Glutamatergic neuron (in vitro differentiated cells): Measurements from ENCODE around the gene NDN. TPM values are rescaled to one million over a fixed set of nuclear protein-coding genes. Genes with fewer than 3 reads are reported as not detected.

Experiments used
- DNase-seq: peaks from one replicate; pipeline ENCODE4 v3.0.0; 2022
- H3K27ac Mint-ChIP-seq: one replicate; pipeline ENCODE4 v1.8.0; 2020; ENCODE audit warnings: mild to moderate bottlenecking, mixed read lengths, inconsistent platforms; ENCODE audit not compliant: unreplicated experiment
- H3K27me3 Mint-ChIP-seq: one replicate; pipeline ENCODE4 v1.8.0; 2020; ENCODE audit warnings: mild to moderate bottlenecking, moderate library complexity, mixed read lengths, inconsistent platforms; ENCODE audit not compliant: unreplicated experiment
- H3K36me3 Mint-ChIP-seq: one replicate; pipeline ENCODE4 v1.8.0; 2020; ENCODE audit warnings: mild to moderate bottlenecking, mixed read lengths, inconsistent platforms; ENCODE audit not compliant: unreplicated experiment
- H3K4me1 Mint-ChIP-seq: one replicate; pipeline ENCODE4 v1.8.0; 2020; ENCODE audit warnings: mild to moderate bottlenecking, low read depth, mixed read lengths, inconsistent platforms; ENCODE audit not compliant: unreplicated experiment
- H3K4me3 Mint-ChIP-seq: one replicate; pipeline ENCODE4 v1.8.0; 2020; ENCODE audit warnings: mild to moderate bottlenecking, mixed read lengths, inconsistent platforms; ENCODE audit not compliant: unreplicated experiment
- H3K9me3 Mint-ChIP-seq: one replicate; pipeline ENCODE4 v1.8.0; 2020; ENCODE audit warnings: mild to moderate bottlenecking, moderate library complexity, mixed read lengths, inconsistent platforms; ENCODE audit not compliant: unreplicated experiment
- total RNA-seq: library from RNA; stranded (reverse); fragmentation: NEBNext Ultra II Directional; extraction: Animal tissue kit (Norgen Biotek cat#: 25700); gene quantifications from one replicate; pipeline ENCODE4 v1.2.1, GENCODE V29; 2021; ENCODE audit not compliant: unreplicated experiment
- TF ChIP-seq, protein P1 (sequence below): fragments of 200-600 bp; sonication (generic); IDR thresholded peaks from one replicate; pipeline ENCODE4 v1.5.0; 2021; ENCODE audit not compliant: partially characterized antibody, unreplicated experiment

NDN gene
- total RNA-seq, 1 donor from 2014 or later = 115 TPM

DNA sequence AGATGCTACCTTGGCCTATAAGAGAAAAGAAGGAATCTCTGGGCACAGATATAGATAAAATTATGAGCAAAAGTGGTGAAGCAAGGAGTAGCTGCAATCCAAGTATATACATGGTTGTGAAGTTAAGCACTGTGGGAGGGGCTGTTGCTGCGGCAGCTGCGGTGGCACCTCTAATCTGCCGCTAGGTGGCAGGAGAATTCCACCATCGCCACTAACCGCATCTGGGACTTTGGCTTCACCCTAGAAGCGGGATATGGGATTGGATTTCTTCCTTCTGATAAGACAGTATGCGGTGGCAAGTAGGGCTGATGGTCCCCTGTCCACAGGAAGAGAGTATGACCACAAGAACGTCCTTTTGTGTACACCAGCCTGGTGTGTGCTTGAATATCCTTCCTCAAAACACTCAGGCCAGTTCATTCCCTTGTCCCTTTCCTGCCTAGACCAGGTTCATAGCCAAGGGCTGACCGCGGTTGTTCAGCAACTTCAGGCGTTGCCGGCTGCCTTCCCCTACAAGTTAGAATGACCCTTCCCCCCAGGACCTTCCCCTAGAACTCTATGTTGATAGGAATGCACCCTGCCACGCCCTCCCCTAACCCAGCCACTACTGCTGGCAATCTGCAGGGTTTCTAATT is 44.6 kb downstream of the NDN start:
- peak; percentile 77 for DNase-seq
- TF ChIP-seq, protein P1, sequence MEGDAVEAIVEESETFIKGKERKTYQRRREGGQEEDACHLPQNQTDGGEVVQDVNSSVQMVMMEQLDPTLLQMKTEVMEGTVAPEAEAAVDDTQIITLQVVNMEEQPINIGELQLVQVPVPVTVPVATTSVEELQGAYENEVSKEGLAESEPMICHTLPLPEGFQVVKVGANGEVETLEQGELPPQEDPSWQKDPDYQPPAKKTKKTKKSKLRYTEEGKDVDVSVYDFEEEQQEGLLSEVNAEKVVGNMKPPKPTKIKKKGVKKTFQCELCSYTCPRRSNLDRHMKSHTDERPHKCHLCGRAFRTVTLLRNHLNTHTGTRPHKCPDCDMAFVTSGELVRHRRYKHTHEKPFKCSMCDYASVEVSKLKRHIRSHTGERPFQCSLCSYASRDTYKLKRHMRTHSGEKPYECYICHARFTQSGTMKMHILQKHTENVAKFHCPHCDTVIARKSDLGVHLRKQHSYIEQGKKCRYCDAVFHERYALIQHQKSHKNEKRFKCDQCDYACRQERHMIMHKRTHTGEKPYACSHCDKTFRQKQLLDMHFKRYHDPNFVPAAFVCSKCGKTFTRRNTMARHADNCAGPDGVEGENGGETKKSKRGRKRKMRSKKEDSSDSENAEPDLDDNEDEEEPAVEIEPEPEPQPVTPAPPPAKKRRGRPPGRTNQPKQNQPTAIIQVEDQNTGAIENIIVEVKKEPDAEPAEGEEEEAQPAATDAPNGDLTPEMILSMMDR = peak; percentile 92
- H3K4me3 Mint-ChIP-seq = peak overlapping the region; percentile 11
- H3K4me1 Mint-ChIP-seq = peaks cover 37% of the 10 kb centered on the region
- peaks cover 11% of the 10 kb centered on the region for H3K27me3 Mint-ChIP-seq
- H3K27ac Mint-ChIP-seq = peak overlapping the region; percentile 68
- no peaks in the 10 kb centered on the region for H3K36me3 Mint-ChIP-seq
- H3K9me3 Mint-ChIP-seq = peaks cover 7% of the 10 kb centered on the region

Other genes starting within 250 kb of the NDN start
- not detected for gene GOLGA6L2, start 240.1 kb downstream of the NDN start, total RNA-seq
- gene MKRN3, start 121.6 kb downstream of the NDN start, total RNA-seq = 1.4 TPM
- 27.1 TPM for gene MAGEL2, start 39.4 kb downstream of the NDN start, total RNA-seq